MM.1S (cell line): ENCODE data around the gene GTF2IRD2.
"Not testable (repeated sequence)": the region's sequence is repeated elsewhere in the genome, so short reads cannot be mapped to it uniquely, and the experiment has no call there.

Source experiments
- EZH2 ChIP-seq: fragments of 300-600 bp; sonication (generic); optimal IDR thresholded peaks from 2 replicates; pipeline ENCODE3; 2017; ENCODE audit warnings: low read depth, mild to moderate bottlenecking, antibody characterized with exemption, low read length, mixed read lengths
- TF ChIP-seq, protein P1 (sequence below): fragments of 300-600 bp; sonication (generic); IDR thresholded peaks from 2 replicates; pipeline ENCODE4 v1.5.1; 2016; ENCODE audit warnings: antibody characterized with exemption, low read length, mixed read lengths

DNA sequence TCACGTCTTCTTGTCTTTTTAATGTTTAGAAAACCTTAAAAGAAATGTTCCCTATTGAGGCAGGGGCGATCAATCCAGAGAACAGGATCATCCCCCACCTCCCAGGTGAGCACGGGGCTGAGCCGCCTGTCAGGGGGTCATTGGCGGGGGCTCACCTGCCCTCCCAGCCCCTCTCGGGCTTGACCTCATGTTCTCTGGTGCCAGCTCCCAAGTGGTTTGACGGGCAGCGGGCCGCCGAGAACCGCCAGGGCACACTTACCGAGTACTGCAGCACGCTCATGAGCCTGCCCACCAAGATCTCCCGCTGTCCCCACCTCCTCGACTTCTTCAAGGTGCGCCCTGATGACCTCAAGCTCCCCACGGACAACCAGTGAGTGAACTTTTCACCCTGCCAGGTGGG is 72.4 kb downstream of the GTF2IRD2 start:
- TF ChIP-seq, protein P1, sequence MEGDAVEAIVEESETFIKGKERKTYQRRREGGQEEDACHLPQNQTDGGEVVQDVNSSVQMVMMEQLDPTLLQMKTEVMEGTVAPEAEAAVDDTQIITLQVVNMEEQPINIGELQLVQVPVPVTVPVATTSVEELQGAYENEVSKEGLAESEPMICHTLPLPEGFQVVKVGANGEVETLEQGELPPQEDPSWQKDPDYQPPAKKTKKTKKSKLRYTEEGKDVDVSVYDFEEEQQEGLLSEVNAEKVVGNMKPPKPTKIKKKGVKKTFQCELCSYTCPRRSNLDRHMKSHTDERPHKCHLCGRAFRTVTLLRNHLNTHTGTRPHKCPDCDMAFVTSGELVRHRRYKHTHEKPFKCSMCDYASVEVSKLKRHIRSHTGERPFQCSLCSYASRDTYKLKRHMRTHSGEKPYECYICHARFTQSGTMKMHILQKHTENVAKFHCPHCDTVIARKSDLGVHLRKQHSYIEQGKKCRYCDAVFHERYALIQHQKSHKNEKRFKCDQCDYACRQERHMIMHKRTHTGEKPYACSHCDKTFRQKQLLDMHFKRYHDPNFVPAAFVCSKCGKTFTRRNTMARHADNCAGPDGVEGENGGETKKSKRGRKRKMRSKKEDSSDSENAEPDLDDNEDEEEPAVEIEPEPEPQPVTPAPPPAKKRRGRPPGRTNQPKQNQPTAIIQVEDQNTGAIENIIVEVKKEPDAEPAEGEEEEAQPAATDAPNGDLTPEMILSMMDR = not testable (repeated sequence)
- not testable (repeated sequence) for TF ChIP-seq EZH2
